ENCODE data around the gene MBTPS1.

MBTPS1 gene

DNA sequence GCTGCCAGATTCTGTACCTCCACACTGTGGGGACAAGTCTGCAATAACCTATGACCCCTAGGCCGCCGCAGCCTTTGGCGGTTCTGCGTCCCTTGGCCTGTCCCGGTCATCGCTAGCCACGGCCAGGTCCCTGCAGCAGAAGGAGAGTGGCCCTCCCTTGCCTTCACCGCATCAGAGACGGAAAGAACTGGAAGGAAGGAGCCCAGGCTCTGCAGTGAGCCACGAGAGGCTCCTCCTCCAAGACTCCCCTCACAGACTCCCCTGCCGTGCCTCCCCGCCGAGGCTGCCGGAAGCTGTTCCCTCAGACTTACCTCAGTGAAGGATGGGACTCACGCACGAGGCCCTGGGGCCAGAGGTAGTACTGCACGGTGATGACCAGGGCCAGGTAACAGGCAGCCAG, 85.2 kb downstream of the MBTPS1 start:
- DNase-seq: no peak

DNA sequence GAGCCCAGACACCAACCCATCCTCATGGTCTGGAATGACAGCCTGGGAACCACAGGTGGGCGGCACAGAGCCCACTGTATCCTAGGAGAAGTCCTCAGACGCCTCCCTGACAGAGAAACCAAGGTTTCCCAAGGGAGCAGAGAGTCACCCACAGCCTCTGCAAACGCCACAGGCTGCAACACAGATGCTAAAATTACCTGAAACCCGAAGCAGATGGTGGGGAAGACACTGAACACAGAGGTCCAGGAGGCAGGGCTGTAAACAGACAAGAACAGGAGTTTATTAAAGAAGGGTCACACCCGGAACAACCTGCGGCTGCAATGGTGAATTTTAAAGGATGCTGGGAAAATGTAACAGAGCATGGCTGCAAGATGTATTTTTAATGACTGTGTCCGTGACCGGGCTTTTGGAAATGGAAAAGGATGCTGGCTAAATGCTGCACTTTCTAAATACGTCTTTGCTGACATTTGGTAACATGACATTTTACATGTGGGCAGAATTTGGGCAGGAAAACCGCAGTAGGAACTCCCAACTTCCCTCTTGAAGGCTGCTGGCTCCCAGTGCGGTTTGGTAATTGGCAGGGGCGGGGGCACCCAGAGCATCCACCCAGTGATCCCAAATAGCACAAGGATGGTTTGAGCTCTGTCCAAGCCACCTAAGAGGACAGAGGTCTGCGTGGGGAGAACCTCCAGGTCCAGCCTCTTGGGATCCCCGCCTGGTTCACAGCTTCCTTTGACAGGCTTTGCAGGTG, 87.3 kb downstream of the MBTPS1 start:
- DNase-seq: no peak

DNA sequence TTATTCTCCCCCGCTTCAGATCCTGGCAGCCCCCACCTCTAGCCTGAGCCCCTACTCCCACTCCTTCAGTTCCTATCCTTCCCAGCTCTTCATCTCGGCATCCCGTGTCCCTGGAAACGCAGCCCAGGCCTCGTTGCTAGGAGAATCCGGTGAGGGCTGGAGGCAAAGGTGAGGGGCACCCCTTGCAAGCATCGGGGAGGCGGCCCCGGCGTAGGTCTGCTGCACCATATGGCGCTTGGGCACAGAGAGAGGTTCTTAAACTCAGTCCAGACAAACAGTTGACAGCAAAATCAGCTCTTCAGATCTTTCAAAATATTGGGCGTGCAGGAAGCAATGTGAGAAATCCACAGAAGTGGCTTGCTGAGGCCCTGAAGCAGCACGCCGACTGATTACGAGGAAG, 89.1 kb downstream of the MBTPS1 start:
- no peak for DNase-seq

DNA sequence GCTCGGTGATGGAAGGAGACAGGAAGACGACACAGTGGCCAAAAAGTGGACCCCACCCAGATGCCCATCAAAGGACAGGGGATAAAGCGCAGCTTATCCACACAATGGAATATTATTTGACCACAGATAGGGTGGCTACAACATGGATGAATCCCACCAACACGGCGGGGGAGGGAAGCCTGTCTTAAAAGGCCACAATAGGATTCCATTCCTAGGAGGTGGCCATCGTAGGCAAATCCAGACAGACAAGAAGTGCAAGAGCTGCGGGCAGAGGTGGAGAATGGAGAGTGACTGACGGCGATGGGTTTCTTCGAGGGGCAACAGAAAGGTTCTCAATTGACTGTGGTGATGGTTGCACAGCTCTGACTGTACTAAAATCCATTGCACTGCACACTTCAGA, 90.1 kb downstream of the MBTPS1 start:
- DNase-seq: no peak

DNA sequence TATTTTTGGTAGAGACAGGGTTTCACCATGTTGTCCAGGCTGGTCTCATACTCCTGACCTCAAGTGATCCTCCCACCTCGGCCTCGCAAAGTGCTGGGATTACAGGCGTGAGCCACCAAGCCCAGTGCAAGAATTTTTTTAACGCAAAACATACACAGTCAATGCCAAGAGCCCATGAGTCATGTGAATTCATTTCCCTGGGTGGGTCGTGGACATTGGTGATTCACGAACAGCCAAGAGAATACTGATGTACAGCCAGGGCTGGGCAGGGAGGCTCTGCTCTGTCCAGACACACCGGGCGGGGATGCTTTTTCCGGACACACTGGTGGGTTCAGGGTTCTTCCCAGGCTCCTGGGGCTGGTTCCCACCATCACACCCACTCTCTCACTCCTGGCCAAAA, 91.9 kb downstream of the MBTPS1 start:
- no peak for DNase-seq

DNA sequence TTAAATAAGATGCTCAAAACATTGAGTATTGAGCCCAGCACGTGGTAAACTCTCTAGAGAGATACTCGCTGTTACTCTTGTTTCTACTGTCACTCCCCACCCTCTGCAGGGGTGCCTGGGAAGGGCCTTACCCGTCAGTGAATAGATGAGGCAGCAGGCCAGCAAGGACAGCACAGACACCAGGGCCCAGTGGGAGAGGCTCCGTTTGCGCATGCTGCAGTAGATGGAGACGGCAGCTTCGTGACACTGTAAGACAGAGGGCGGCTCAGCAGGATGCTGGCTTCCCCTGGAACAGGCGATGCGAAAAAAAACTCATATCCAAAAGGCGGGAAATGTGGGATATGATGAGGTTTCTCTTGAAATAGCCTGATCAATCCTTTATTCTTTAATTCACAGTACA, 94.1 kb downstream of the MBTPS1 start:
- DNase-seq: no peak

DNA sequence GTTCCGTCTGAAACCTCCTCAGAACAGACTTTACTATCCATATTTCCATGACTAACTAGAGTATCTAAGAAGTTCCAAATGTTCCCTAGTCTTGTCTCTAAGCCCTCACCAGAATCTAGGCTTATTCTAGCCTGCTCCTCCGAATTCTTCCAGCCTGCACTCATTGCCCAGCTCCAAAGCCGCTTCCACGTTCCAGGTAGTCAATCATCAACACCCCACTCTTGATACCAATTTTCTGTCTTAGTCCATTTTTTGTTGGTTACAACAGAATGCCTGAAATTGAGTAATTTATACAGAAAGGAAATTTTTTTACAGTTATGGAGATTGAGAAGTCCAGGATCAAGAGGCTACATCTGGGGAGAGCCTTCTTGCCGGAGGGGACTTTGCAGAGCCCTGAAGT, 95.3 kb downstream of the MBTPS1 start:
- DNase-seq: no peak

DNA sequence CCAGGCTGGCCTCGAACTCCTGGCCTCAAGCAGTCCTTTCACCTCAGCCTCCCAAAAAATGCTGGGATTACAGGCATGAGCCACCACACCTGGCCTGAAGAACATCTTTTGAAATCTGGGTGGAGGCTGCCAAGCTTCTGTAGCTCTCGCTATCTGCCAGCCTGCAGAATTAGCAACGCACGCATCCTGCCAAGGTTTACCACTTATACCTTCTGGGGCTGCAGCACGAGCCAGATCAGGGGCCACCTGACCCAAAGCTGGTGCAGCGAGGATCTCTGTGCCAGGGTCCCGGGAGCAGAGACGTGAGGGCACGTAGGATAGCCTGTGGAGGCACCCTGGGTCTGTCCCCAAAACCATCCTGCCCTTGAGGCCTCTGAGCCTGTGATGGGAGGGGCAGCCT, 96.4 kb downstream of the MBTPS1 start:
- DNase-seq: no peak

DNA sequence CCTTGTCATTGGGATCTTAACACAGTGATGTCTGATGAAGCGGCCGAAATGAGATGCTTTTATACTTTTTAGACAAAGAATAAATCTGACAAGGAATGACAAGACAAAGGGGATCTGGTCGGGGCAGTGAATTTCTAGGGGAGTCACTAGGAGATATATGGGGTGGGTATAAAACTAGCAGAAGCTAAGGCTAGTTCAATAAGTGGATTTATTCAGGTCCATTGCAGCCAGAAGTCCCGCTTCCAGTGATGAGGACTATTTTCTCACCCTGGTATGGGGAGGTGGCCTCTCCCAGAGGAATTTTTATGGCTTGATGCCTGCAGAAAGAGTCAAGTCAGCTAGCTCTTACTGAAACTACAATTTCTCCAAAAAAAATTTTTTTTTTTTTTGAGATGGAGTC, 98.0 kb downstream of the MBTPS1 start:
- no peak for DNase-seq

DNA sequence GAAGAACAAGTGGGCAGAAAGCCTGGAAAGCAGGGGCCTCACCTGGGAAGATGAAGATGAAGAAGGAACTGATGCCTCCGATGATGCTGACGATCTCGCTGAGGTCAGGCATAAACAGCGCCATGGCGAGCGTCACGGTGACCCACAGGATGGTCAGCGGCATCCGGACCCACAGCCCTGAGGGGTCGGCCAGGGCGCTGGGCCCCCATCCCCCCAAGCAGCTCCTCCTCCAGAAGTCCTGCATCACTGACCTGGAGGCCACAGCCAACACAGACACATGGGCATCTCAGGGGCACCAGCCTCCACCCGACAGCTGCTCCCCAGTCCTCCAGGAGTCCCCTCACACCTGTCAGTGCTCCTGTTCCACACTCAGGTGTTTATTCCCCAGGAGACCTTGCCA, 100.3 kb downstream of the MBTPS1 start:
- no peak for DNase-seq

DNA sequence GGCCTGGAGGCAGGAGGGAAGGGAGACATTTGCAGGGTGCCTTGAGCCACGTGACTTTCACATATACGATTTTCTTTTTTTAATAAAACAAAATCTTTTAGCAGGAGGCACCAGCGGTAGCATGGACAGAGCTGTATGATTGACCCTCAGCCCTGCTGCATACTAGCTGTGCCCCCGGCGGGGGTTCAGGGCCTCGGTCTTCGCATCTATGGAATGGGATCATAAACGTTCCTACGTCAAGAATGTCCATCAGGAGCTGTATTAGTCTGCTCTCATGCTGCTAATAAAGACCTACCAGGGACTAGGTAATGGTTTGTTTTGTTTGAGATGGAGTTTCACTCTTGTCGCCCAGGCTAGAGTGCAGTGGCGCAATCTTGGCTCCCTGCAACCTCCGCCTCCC, 101.3 kb downstream of the MBTPS1 start:
- no peak for DNase-seq

DNA sequence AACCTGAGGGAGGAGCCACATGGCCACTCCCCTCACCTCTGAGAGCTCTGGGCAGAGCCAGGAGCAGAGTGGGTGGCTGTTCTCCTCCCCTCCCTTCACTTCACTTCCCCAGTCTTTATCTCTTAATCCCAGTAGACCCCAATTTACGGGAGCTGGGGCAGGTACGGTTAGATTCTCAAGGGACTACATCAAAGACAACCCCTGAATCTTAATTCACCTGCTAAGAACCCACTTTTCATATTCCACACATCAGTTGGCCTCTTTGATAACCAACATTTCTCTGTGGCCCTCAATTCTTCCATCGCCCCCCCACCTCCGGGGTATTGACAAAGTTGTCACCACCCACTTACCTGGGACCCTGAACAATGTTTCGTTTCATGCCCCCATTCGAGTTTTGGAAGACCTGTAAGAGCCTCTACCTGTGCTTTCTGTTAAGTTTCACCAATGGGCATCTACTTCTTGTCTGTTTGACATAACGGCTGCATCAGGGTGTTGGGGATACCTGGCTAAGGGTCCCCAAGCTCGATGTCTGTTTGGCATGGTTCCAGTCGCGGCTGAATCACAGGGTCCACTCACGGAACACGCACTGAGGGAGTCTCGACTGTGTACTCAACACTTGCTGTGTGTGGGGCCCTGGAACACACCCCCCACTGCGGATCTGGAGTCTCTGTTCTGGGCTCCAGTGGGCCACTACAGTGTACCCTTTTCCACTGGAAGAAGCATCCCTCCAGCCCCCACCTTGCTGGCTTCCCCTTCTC, 102.0 kb downstream of the MBTPS1 start:
- no peak for DNase-seq

DNA sequence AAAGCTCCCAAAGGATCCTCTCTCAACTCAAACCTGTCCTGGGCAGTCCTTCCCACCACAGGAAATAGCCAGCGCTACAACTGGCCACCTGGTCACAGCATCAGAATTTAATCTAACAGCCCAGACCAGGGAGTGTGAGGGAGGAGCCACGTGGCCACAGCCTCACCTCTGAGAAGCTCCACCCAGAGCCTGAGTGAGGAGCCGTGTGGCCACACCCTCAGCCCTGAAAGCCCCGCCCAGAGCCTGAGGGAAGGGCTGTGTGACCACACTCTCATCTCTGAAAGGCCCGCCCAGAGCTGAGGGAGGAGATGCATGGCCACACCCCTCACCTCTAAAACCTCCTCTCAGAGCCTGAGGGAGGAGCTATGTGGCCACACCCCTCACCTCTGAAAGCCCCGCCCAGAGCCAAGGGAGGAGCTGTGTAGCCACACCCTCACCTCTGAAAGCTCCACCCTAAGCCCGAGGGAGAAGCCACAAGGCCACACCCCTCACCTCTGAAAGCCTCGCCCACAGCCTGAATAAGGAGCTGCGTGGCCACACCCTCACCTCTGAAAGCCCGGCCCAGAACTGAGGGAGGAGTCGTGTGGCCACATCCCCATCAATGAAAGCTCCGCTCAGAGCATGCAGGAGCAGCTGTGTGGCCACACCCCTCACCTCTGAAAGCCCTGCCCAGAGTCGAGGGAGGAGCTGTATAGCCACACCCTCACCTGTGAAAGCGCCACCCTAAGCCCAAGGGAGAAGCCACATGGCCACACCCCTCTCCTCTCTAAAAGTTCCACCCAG, 102.8 kb downstream of the MBTPS1 start:
- DNase-seq: peak; percentile 52

DNA sequence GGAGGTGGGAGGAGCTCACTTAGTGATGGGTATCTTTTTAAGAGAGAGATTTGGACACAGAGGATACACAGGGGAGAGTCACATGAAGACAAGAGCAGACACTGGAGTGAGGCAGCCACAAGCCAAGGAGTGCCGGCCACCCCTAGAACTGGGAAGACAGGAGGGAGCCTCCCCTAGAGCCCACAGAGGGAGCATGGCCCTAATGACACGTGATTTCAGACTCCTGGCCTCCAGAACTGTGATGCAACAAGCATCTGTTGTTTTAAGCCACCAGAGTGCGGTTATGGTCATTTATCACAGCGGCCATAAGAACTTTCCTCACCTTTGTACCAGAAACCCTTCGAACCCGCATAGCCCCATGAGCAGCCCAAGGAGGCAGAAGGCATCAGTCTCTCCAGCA, 107.5 kb downstream of the MBTPS1 start:
- no peak for DNase-seq

DNA sequence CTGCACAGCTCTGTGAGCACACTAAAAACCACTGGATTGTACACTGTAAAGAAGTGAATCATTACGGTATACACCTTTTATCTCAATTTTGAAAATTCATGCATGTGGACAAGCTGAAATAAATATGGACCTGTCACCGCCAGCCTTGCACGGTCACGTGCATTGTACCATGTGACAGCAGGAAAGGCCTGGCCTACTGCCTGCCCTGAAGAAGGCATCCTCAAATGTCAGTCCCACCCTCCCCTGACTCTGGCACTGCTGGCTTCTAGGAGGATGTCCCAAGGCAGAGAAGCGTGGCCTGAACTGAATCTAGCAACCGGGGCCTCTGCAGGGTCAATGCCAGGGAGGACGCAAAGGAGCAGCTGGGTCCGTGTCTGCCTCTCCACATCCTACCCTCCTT, 108.8 kb downstream of the MBTPS1 start:
- no peak for DNase-seq

DNA sequence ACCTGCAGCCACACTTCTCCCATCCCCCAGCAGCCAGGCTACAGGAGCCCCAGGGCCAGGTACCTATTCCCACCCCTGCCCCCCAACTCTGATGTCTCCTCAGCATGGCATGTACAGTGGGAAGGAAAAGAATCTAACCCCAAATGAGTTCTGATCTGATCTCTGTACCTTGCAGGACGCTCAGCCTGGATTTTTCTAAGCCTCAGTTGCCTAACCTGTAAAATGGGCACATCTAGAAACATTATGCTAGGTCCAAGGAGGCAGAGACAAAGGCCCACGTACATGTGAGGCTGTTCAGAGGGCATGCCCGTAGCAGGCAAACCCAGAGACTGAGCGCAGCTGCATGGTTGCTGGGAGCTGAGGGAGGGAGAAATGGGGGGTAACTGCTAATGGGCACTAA, 109.2 kb downstream of the MBTPS1 start:
- no peak for DNase-seq

DNA sequence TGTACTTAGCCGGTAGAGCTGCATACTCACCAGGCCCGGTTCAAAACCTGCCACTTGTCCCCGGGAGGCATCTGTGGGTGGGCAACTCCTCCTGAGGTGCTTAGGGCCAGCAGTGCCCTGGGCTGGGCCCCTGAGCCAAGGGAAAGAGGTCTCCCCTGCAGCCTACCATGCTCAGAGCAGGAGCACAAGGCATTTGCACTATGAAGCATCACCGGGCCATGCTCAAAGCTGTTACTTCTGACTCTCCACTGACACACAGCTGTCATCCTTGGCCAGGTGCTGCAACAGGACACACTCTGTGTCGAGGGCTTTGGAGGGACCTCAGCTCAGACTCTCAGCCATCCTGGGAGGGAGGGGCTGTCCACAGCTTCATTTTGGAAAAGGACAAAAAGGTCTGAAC, 111.4 kb downstream of the MBTPS1 start:
- no peak for DNase-seq

DNA sequence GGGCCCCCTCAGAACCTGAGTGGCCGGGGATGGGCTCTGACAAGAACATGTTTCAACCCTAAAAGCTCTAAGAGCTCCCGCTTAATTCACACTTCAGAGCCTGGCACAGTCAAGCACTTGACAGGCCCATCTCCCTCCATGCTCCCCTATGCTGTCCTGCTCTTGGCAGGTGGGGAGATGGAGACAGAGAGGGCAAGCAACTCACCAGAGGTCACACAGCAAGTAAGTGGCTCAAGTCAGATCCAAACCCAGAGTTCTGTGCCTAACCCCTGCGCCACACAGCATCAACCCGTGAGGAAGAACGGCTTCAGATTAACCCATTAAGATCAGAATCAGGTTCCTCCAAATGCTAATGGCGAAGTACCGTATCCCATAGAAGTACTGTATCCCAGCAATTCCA, 112.3 kb downstream of the MBTPS1 start:
- no peak for DNase-seq

Data from activated naive CD4-positive, alpha-beta T cell treated with anti-CD3 and anti-CD28 coated beads, Interleukin-2, amount 50 U/mL, for 16 hours (primary cell).